Lower leg skin (tissue), 3 donors: ENCODE results near the gene PRXL2B.

ENCODE experiments used
- POLR2A ChIP-seq, 2 donors: fragments of 450-650 bp; IDR thresholded peaks; one replicate each; pipeline ENCODE4 v1.6.1; 2016 to 2017; ENCODE audit warnings: antibody characterized with exemption in 2 of 2, mild to moderate bottlenecking in 1 of 2, moderate library complexity in 1 of 2
- TF ChIP-seq, protein P1 (sequence below), 3 donors: fragments of 450-650 bp; IDR thresholded peaks; one replicate each; pipeline ENCODE4 v1.5.1; 2016; ENCODE audit warnings: antibody characterized with exemption in 3 of 3, mild to moderate bottlenecking in 3 of 3, moderate library complexity in 2 of 3

DNA sequence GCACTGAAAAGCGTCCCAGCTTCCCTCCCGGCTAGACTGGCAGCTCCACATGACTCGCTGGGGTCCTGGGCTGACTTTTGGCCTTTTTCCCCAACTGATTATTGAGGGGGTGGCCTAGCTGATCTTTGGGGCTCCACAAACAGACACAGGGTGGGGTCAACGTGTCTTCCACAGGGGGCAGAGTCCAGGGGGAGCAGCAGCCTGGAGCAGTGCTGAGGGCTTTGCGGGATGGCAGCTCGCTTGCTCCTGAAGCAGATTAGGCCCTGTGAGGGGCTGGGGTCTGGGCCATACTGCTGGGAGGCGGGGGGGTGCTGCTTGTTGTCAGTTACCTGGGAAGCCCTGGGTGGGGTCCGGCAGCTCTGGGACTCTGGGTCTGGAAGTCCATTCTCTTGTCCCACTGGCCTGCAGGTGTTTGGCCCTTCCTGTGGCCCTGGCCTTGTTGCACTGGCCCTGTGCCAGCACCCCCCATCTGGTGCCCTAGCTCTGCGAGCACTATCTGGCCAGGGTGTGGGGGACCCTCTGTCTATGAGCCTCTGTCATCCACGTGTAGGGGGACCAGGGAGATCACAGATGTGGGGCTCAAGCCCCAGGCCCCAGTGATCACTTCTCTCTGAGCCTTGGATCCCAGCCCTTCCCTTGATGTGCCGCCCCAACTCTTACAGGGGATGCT lies 44.2 kb upstream of the PRXL2B start:
- TF ChIP-seq, protein P1, sequence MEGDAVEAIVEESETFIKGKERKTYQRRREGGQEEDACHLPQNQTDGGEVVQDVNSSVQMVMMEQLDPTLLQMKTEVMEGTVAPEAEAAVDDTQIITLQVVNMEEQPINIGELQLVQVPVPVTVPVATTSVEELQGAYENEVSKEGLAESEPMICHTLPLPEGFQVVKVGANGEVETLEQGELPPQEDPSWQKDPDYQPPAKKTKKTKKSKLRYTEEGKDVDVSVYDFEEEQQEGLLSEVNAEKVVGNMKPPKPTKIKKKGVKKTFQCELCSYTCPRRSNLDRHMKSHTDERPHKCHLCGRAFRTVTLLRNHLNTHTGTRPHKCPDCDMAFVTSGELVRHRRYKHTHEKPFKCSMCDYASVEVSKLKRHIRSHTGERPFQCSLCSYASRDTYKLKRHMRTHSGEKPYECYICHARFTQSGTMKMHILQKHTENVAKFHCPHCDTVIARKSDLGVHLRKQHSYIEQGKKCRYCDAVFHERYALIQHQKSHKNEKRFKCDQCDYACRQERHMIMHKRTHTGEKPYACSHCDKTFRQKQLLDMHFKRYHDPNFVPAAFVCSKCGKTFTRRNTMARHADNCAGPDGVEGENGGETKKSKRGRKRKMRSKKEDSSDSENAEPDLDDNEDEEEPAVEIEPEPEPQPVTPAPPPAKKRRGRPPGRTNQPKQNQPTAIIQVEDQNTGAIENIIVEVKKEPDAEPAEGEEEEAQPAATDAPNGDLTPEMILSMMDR (IDR thresholded peaks at IDR 0.05), result no peak
- TF ChIP-seq POLR2A (IDR thresholded peaks at IDR 0.05), result no peak
